Breast epithelium (tissue), 3 donors: ENCODE results near the gene LUZP1.

Experiments
- POLR2A ChIP-seq: fragments of 450-650 bp; IDR thresholded peaks from one replicate; pipeline ENCODE4 v1.6.1; 2016; ENCODE audit warnings: antibody characterized with exemption, mild to moderate bottlenecking, moderate library complexity
- POLR2AphosphoS5 ChIP-seq, 3 donors: sonication (generic); formaldehyde crosslinking; IDR thresholded peaks; one replicate each; pipeline ENCODE4 v1.6.1; 2017; ENCODE audit warnings: antibody characterized with exemption in 3 of 3
- TF ChIP-seq, protein P1 (sequence below), 3 donors: fragments of 450-650 bp; IDR thresholded peaks; one replicate each; pipeline ENCODE4 v1.5.1; 2016 to 2017; ENCODE audit warnings: antibody characterized with exemption in 3 of 3, mild to moderate bottlenecking in 3 of 3, moderate library complexity in 3 of 3

DNA sequence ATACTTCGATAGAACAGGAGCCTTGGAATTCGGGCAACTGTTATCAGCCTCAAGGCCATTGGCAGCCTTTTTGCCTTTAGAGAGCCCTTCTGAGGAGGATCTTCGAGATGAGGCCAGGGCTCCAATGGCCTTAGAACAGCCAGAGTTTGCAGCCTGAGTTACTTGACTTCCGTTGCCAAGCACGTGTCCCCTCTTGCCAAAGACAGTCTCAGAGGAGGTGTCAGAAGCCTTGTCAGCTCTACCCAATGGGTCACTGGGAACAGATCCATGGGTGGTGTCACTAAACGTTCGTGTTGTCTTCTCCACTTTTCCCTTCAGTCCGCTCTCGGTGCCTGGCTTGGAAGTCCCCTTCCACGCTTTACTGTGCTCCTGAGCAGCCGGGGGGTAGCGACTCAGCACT lies 76.2 kb downstream of the LUZP1 start:
- no peak for TF ChIP-seq POLR2A
- TF ChIP-seq, protein P1, sequence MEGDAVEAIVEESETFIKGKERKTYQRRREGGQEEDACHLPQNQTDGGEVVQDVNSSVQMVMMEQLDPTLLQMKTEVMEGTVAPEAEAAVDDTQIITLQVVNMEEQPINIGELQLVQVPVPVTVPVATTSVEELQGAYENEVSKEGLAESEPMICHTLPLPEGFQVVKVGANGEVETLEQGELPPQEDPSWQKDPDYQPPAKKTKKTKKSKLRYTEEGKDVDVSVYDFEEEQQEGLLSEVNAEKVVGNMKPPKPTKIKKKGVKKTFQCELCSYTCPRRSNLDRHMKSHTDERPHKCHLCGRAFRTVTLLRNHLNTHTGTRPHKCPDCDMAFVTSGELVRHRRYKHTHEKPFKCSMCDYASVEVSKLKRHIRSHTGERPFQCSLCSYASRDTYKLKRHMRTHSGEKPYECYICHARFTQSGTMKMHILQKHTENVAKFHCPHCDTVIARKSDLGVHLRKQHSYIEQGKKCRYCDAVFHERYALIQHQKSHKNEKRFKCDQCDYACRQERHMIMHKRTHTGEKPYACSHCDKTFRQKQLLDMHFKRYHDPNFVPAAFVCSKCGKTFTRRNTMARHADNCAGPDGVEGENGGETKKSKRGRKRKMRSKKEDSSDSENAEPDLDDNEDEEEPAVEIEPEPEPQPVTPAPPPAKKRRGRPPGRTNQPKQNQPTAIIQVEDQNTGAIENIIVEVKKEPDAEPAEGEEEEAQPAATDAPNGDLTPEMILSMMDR (IDR thresholded peaks at IDR 0.05): no peak
- no peak for TF ChIP-seq POLR2AphosphoS5 (IDR thresholded peaks at IDR 0.05)
